ENCODE measurements around the gene NUDT21.

The NUDT21 gene

GRCh38 chr16:56475201-56475600 lies 24.1 kb upstream of the NUDT21 start:
- TF ChIP-seq, protein P1, sequence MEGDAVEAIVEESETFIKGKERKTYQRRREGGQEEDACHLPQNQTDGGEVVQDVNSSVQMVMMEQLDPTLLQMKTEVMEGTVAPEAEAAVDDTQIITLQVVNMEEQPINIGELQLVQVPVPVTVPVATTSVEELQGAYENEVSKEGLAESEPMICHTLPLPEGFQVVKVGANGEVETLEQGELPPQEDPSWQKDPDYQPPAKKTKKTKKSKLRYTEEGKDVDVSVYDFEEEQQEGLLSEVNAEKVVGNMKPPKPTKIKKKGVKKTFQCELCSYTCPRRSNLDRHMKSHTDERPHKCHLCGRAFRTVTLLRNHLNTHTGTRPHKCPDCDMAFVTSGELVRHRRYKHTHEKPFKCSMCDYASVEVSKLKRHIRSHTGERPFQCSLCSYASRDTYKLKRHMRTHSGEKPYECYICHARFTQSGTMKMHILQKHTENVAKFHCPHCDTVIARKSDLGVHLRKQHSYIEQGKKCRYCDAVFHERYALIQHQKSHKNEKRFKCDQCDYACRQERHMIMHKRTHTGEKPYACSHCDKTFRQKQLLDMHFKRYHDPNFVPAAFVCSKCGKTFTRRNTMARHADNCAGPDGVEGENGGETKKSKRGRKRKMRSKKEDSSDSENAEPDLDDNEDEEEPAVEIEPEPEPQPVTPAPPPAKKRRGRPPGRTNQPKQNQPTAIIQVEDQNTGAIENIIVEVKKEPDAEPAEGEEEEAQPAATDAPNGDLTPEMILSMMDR (IDR thresholded peaks at IDR 0.05), result no peak
- no peak overlapping the region for H3K4me3 ChIP-seq (ENCODE audit: low read depth, low read length)

GRCh38 chr16:56470666-56471065 lies 19.5 kb upstream of the NUDT21 start:
- Histone ChIP-seq H3K27ac (no peak overlapping the region), H3K79me2 (no peaks in the 10 kb centered on the region), H3K4me2 (ENCODE audit: low read length) (no peak overlapping the region), H3K9ac (no peak overlapping the region), H3K27me3 (ENCODE audit: control insufficient read depth, insufficient read depth, low read length) (no peaks in the 10 kb centered on the region), H3K36me3 (ENCODE audit: control insufficient read depth, insufficient read depth, low read length) (no peaks in the 10 kb centered on the region), H3K9me3 (ENCODE audit: control insufficient read depth, low read length) (no peaks in the 10 kb centered on the region), H2AFZ (no peak overlapping the region), H3K4me3 (ENCODE audit: low read depth, low read length) (no peak overlapping the region), H3K4me1 (no peaks in the 10 kb centered on the region)
- TF ChIP-seq, protein P1 (IDR thresholded peaks at IDR 0.05), result no peak

More at GRCh38 chr16:56475201-56475600, 24.1 kb upstream of the NUDT21 start:
- Histone ChIP-seq H3K9me3 (ENCODE audit: control insufficient read depth, low read length) (no peaks in the 10 kb centered on the region), H2AFZ (no peak overlapping the region), H3K79me2 (no peaks in the 10 kb centered on the region), H3K4me2 (ENCODE audit: low read length) (no peak overlapping the region), H3K9ac (no peak overlapping the region), H3K4me1 (no peaks in the 10 kb centered on the region), H3K27me3 (ENCODE audit: control insufficient read depth, insufficient read depth, low read length) (no peaks in the 10 kb centered on the region), H3K27ac (no peak overlapping the region), H3K36me3 (ENCODE audit: control insufficient read depth, insufficient read depth, low read length) (no peaks in the 10 kb centered on the region)

GRCh38 chr16:56470232-56470631 lies 19.1 kb upstream of the NUDT21 start:
- Histone ChIP-seq H3K9ac (no peak overlapping the region), H3K9me3 (ENCODE audit: control insufficient read depth, low read length) (no peaks in the 10 kb centered on the region), H3K27ac (no peak overlapping the region), H3K27me3 (ENCODE audit: control insufficient read depth, insufficient read depth, low read length) (no peaks in the 10 kb centered on the region), H3K79me2 (no peaks in the 10 kb centered on the region), H3K4me1 (no peaks in the 10 kb centered on the region), H3K36me3 (ENCODE audit: control insufficient read depth, insufficient read depth, low read length) (no peaks in the 10 kb centered on the region), H3K4me2 (ENCODE audit: low read length) (no peak overlapping the region), H3K4me3 (ENCODE audit: low read depth, low read length) (no peak overlapping the region), H2AFZ (no peak overlapping the region)
- TF ChIP-seq, protein P1 (IDR thresholded peaks at IDR 0.05), result no peak

- Histone ChIP-seq H3K27me3 (ENCODE audit: control insufficient read depth, insufficient read depth, low read length) (no peaks in the 10 kb centered on the region), H2AFZ (no peak overlapping the region), H3K4me1 (no peaks in the 10 kb centered on the region), H3K27ac (no peak overlapping the region), H3K4me2 (ENCODE audit: low read length) (no peak overlapping the region), H3K79me2 (no peaks in the 10 kb centered on the region), H3K9me3 (ENCODE audit: control insufficient read depth, low read length) (no peaks in the 10 kb centered on the region), H3K36me3 (ENCODE audit: control insufficient read depth, insufficient read depth, low read length) (no peaks in the 10 kb centered on the region), H3K4me3 (ENCODE audit: low read depth, low read length) (no peak overlapping the region), H3K9ac (no peak overlapping the region)
- TF ChIP-seq, protein P1 (IDR thresholded peaks at IDR 0.05), result no peak
Observed at GRCh38 chr16:56469748-56470147, 18.6 kb upstream of the NUDT21 start.

GRCh38 chr16:56468800-56469199 lies 17.7 kb upstream of the NUDT21 start:
- Histone ChIP-seq H2AFZ (no peak overlapping the region), H3K36me3 (ENCODE audit: control insufficient read depth, insufficient read depth, low read length) (no peaks in the 10 kb centered on the region), H3K4me2 (ENCODE audit: low read length) (no peak overlapping the region), H3K4me3 (ENCODE audit: low read depth, low read length) (no peak overlapping the region), H3K9ac (no peak overlapping the region), H3K9me3 (ENCODE audit: control insufficient read depth, low read length) (no peaks in the 10 kb centered on the region), H3K27me3 (ENCODE audit: control insufficient read depth, insufficient read depth, low read length) (no peaks in the 10 kb centered on the region), H3K79me2 (no peaks in the 10 kb centered on the region), H3K4me1 (no peaks in the 10 kb centered on the region), H3K27ac (no peak overlapping the region)
- TF ChIP-seq, protein P1 (IDR thresholded peaks at IDR 0.05), result no peak
